ENCODE data around the gene HIPK4. TPM values are rescaled to one million over a fixed set of nuclear protein-coding genes. Genes with fewer than 3 reads are reported as not detected.
"Not testable (repeated sequence)": the region's sequence is repeated elsewhere in the genome, so short reads cannot be mapped to it uniquely, and the experiment has no call there.

HIPK4 gene
- total RNA-seq, 1 experiment from 2014 or later = not detected

DNA sequence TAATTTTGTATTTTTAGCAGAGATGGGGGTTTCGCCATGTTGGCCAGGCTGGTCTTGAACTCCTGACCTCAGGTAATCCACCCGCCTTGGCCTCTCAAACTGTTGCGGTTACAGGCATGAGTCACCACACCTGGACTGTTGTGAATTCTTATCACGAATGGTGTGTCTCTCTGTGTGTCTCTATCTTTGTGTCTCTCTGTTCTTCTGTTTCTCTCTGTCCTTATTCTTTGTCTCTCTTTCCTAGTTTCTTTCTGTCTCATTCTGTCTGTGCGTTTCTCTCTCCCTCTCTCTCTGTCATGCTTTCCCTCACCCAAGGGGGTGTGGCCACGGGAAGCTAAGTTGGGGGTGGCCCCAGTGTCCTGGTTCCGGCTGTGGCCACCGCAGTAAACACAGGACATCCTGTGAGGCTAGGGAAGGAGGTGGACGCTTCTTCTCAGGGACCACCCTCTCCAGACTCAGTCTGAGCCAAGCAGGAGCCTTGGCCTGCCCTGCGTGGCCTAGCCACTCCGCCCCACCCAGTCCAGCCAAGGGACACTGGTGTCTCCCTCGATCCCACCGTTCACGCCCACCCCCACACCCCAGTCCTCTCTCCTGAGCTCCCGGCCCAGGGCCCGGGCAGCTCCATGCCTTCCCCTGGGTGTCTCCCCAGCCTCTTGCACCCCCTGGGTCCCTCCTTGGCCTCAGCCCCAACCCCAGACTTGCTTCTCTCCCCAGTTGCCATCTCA is 27.1 kb upstream of the HIPK4 start:
- peak; percentile 68 for DNase-seq (ENCODE audit: low spot score)

- DNase-seq (ENCODE audit: low spot score) = no peak
Measured at GRCh38 chr19:40415768-40416167, 25.8 kb upstream of the HIPK4 start.

- DNase-seq (ENCODE audit: low spot score) = no peak
Measured at GRCh38 chr19:40414542-40415535, 24.9 kb upstream of the HIPK4 start.

GRCh38 chr19:40413291-40413845 is 23.4 kb upstream of the HIPK4 start, which contains the start of gene PRX:
PRX (minus strand) TSS chr19:40413378; CDS start chr19:40407932, 5,446 bp downstream.
- no peak for DNase-seq (ENCODE audit: low spot score)

DNA sequence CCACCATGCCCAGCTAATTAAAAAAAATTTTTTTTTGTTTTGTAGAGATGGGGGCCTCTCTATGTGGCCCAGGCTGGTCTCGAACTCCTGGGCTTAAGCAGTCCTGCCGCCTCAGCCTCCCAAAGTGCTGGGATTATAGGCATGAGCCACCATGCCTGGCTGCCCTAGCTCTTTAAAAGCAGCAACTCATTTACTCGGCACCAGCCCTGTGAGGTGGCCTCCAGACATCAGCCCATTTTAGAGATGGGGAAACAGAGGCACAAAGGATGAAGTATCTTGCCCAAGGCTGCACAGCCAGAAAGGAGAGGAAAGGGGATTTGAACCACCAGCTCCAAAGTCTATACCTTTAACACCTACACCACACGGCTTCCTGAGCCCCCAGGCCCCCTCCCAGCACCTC is 22.9 kb upstream of the HIPK4 start:
- no peak for DNase-seq (ENCODE audit: low spot score)

DNA sequence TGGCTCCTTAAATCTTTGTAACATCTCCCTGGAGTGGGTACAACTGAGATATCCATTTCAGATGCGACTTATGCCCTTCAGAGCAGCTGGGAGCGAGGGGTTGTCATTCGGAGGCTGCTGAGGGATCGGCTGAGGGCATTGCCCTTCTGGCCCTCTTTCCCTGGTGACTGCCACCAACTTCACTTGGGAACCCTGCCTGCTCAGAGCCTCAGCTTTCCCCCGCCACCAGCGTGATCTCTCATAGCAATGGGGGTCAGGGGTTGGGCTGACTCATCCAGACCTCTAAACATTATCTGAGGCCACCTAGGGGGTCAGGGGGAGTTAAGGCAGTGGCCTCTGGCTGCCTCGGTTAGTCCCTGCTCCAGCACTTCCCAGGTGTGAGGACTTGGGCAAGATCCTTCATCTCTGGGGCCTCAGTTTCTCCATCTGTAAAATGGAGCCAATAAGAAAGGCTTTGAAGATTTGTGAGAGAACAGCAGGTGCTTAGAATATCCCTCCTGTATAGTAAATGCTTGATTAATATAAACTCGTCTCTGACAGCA is 22.0 kb upstream of the HIPK4 start:
- no peak for DNase-seq (ENCODE audit: low spot score)

GRCh38 chr19:40411125-40411842 is 21.3 kb upstream of the HIPK4 start:
- DNase-seq (ENCODE audit: low spot score) = peak; percentile 35

GRCh38 chr19:40410030-40410389 is 20.0 kb upstream of the HIPK4 start:
- DNase-seq (ENCODE audit: low spot score) = no peak

DNA sequence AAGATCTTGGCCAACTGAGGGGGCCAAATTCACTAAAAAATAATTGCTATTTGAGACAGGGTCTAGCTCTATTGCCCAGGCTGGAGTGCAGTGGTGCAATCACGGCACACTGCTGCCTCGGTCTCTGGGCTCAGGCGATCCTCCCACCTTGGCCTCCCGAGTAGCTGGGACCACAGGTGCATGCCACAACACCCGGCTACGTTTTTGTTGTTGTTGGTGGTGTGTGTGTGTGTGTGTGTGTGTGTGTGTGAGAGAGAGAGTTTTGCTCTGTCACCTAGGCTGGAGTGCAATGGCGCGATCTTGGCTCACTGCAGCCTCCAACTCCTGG is 18.6 kb upstream of the HIPK4 start:
- not testable (repeated sequence) for DNase-seq (ENCODE audit: low spot score)

DNA sequence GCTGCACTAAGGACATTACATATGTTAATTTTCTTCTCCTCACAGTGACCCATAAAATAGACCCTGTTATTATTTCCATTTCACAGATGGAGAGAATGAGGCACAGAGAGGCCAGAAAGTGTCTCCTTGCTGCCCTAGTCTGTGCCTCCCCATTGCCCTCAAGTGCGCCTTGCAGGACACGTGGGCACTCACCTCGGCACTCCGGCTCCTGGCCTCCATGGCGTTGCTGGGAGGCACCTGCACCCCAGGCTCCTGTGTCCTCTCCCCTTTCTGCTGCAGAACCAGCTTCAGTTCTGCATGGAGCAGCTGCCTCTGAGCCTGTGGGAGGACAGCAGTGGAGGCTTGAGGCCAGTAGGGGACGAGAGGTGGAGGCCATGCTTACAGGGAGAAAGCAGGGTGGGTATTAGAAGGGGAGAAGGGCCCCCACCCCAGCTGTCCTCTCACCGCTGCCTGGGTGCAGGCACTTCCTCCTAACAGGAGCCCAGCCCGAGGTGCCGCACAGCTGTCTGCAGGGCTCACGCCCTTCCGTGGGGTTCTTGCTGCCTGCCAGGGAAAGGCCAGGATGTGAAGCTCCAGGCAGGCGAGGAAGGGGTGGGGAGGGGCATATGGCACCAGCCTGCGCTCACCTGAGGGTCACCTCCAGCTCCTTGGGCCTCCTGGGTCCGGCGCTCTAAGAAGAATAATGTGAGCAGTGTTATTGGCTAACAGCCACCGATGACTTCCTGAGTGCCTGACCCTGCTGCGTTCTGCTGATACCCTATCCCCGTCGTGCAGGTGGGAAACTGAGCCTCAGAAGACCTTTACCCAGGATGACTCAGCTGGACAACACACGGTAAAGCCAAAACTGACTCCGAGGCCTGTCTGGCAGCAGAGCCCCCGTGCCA is 18.0 kb upstream of the HIPK4 start:
- no peak for DNase-seq (ENCODE audit: low spot score)

DNA sequence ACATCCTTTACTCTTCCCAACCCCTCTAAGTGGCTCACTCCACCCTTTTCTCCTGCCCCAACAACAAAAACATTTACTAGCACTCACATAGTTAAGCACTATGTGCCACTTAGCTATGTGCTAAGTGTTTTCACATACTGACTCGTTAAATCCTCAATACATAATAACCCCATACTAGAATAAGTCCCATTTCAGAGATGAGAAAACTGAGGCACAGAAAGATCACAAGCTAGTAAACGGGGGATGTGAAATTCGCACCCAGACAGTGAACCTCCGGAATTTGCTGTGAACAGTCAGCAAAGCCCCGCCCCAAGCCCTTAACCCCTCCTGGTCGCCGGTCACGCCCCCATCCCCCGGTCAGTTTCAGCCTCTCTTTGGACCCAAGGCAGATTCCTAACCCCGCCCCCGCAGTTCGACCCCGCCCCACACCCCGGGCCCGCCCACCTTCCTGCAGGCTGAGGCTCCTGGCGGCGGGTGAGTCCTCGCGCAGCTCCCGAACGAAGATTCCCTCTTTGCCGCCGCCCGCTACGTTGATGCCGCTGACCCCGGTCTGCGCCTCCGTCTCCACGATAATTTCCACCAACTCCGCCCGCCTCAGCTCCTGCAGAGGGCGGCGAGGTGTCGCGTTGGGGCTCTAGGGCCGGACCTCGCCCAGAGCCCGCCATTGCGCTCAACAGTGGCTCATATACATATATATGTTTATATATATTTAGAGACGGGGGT is 13.4 kb upstream of the HIPK4 start:
- DNase-seq (ENCODE audit: low spot score) = peak; percentile 85

- DNase-seq (ENCODE audit: low spot score) = no peak
Measured at GRCh38 chr19:40400559-40400958, 10.6 kb upstream of the HIPK4 start.

- no peak for DNase-seq (ENCODE audit: low spot score)
Measured at GRCh38 chr19:40398417-40399131, 8.6 kb upstream of the HIPK4 start.

GRCh38 chr19:40397568-40397906 is 7.6 kb upstream of the HIPK4 start:
- DNase-seq (ENCODE audit: low spot score) = no peak

DNA sequence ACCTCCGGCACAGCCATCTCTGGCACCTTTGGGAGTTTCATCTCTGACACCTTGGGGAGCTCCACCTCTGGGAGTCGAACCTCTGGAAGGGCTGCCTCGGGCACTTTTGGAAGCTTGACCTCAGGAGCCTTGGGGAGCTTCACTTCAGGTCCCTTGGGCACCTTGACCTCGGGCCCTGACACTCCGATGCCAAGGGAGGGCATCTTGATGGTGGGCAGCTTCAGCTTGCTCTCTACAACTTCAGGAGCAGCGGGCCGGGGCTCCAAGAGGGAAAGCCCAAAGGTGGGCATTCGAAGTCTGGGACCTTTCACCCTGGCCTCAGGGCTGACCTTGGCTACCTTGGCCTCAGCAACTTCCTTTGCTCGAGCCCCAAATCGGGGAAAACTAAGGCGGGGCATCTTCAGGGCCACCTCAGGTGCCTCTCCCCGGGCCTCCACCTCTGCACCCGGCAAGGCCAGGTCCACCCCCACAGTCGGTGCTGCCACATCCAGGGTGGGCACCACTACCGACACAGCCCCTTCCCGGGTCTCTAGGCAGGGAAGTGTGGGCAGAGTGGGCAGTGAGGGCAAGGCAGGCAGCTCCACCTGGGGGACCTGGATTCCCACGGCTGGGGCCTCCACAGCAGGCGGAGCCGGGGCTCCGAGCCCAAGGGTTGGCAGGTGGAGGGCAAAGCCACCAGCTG is 7.0 kb upstream of the HIPK4 start:
- no peak for DNase-seq (ENCODE audit: low spot score)

GRCh38 chr19:40395956-40396355 is 6.0 kb upstream of the HIPK4 start:
- DNase-seq (ENCODE audit: low spot score) = no peak

GRCh38 chr19:40394816-40395210 is 4.8 kb upstream of the HIPK4 start:
- DNase-seq (ENCODE audit: low spot score) = no peak

GRCh38 chr19:40393894-40394815 is 4.2 kb upstream of the HIPK4 start:
- DNase-seq (ENCODE audit: low spot score) = no peak

Measured in A172 (cell line).